Skeletal muscle tissue (tissue), 4 donors: ENCODE data around the gene OR51B2. TPM values are rescaled to one million over a fixed set of nuclear protein-coding genes. Genes with fewer than 3 reads are reported as not detected.
"Not testable (repeated sequence)": the region's sequence is repeated elsewhere in the genome, so short reads cannot be mapped to it uniquely, and the experiment has no call there.

Experiments
- H3K27ac ChIP-seq: one replicate; pipeline ENCODE4 v1.7.0; 2013; ENCODE audit warnings: mild to moderate bottlenecking, low read depth, low read length, inconsistent platforms
- H3K27me3 ChIP-seq, 3 donors: one replicate each; pipeline ENCODE4 v1.7.0; 2013; ENCODE audit warnings: low read length in 3 of 3; ENCODE audit not compliant: control insufficient read depth in 3 of 3, insufficient read depth in 3 of 3
- H3K36me3 ChIP-seq, 3 donors: one replicate each; pipeline ENCODE4 v1.7.0; 2013; ENCODE audit warnings: low read length in 3 of 3; ENCODE audit not compliant: control insufficient read depth in 3 of 3, insufficient read depth in 3 of 3
- H3K4me1 ChIP-seq, 3 donors: one replicate each; pipeline ENCODE4 v1.7.0; 2013; ENCODE audit warnings: low read length in 3 of 3, mild to moderate bottlenecking in 3 of 3; ENCODE audit not compliant: control insufficient read depth in 3 of 3, insufficient read depth in 3 of 3
- H3K4me3 ChIP-seq, 3 donors: one replicate each; pipeline ENCODE4 v1.7.0; 2013; ENCODE audit warnings: low read length in 3 of 3
- H3K9ac ChIP-seq, 3 donors: one replicate each; pipeline ENCODE4 v1.7.0; 2013; ENCODE audit warnings: low read length in 3 of 3, mild to moderate bottlenecking in 3 of 3, moderate library complexity in 2 of 3, low read depth in 1 of 3
- H3K9me3 ChIP-seq, 3 donors: one replicate each; pipeline ENCODE4 v1.7.0; 2013; ENCODE audit warnings: low read length in 3 of 3; ENCODE audit not compliant: control insufficient read depth in 3 of 3
- total RNA-seq: library from RNA; depleted of rRNA; stranded (reverse); fragments of >200 nt; gene quantifications from one replicate; pipeline ENCODE4 v1.2.3, GENCODE V29; 2014
- donor health status: Osteomylitis.

Gene OR51B2
- total RNA-seq, 1 donor from 2014 or later: not detected

DNA sequence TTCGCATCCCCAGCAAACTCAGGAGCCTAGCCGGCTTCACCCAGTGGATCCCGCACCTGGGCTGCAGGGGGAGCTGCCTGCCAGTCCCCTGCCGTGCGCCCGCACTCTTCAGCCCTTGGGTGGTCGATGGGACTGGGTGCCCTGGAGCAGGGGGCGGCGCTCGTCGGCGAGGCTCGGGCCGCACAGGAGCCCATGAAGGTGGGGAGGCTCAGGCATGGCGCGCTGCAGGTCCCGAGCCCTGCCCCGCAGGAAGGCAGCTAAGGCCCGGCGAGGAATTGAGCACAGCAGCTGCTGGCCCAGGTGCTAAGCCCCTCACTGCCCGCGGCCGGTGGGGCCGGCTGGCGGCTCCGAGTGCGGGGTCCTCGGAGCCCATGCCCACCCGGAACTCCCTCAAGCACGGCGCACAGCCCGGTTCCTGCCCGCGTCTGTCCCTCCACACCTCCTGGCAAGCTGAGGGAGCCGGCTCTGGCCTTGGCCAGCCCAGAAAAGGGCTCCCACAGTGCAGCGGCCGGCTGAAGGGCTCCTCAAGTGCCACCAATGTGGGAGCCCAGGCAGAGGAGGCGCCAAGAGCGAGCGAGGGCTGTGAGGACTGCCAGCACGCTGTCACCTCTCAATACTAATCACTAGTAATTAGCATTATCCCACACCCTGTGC, 29.6 kb downstream of the OR51B2 start:
- not testable (repeated sequence) for H3K27ac ChIP-seq, H3K4me3 ChIP-seq, H3K36me3 ChIP-seq, H3K9ac ChIP-seq, H3K4me1 ChIP-seq, H3K9me3 ChIP-seq, H3K27me3 ChIP-seq

DNA sequence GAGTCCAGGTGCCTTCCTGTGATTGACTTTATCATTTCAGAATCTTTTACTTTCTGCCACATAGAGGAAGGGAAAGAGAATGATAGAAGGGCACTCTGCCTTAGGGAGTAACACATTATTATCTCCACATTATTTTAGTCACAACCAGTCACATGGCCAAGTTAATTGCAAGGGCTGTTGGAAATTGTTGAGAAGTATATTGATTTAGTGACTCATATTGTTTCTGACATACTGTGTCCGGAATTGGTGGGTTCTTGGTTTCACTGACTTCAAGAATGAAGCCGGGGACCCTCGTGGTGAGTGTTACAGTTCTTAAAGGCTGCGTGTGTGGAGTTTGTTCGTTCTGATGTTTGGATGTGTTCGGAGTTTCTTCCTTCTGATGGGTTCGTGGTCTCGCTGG, 31.1 kb downstream of the OR51B2 start:
- H3K27ac ChIP-seq: no peak overlapping the region
- H3K9ac ChIP-seq: no peak overlapping the region
- no peak overlapping the region for H3K4me3 ChIP-seq
- H3K27me3 ChIP-seq: no peaks in the 10 kb centered on the region
- H3K4me1 ChIP-seq: no peaks in the 10 kb centered on the region
- no peaks in the 10 kb centered on the region for H3K9me3 ChIP-seq
- H3K36me3 ChIP-seq: no peaks in the 10 kb centered on the region

DNA sequence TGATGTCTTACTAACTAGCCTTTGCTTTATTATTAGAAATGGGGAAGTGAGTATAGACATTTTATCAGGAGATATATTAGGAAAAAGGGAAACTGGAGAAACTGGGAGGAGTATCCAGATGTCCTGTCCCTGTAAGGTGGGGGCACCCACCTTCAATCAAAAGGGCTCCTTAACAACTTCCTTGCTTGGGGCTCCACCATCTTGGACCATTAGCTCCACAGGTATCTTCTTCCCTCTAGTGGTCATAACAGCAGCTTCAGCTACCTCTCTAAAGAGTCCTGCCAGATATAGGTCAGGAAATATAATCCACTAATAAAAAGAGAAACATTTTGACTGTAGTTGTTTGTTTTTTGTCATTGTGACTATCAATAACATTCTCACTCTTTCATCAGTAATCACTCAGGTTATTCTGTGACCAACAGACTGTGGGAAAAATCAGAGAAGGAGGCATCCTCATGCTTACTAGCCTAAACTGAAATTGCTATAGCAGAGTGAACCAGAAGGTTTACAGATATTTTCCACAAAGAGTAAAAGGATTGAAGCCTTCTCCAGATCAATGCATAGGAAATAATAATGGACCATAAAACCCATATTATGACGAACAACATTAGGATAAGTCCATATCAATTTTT, 32.8 kb downstream of the OR51B2 start:
- Histone ChIP-seq H3K4me1 (no peaks in the 10 kb centered on the region), H3K9me3 (no peaks in the 10 kb centered on the region), H3K4me3 (no peak overlapping the region), H3K36me3 (no peaks in the 10 kb centered on the region), H3K27ac (no peak overlapping the region), H3K9ac (no peak overlapping the region), H3K27me3 (no peaks in the 10 kb centered on the region)

DNA sequence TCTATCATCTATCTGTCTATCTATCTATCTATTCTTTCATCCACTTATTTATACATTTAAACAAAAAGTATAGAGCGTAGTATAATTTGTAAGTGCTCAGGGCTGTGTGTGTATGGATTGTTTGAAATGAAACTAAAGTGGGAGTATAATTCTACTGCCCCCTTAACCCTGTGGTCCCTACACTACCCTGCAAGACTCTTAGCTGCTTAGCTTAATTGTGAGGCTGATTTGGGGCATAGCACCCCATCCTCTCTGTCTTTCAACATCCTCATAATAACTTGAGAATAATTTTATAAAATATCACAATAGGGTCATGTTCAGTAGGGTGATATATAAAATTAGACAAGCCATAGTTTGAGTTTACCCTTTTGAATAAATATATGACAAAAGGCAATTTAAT, 34.0 kb downstream of the OR51B2 start:
- Histone ChIP-seq H3K4me3 (no peak overlapping the region), H3K36me3 (no peaks in the 10 kb centered on the region), H3K4me1 (no peaks in the 10 kb centered on the region), H3K27me3 (no peaks in the 10 kb centered on the region), H3K9ac (no peak overlapping the region), H3K27ac (no peak overlapping the region), H3K9me3 (no peaks in the 10 kb centered on the region)

DNA sequence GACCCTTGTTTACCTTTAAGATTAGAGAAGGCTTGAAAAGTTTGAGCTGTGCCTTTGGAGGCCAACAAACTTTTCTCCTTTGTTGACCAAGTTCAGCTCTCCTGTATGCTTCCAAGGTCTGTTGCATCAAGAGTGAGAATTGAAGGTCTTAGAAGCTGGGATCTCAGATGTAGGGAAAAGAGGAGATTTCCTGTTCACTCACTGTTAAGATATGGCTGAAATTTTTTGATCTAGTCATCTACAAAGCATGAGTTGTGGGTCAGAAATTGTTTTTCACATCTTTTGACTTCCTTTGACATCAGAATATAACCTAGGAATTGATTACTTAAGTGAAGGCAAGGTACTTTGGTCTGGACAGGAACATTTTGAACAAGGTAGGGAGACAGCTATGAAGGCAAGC, 34.4 kb downstream of the OR51B2 start:
- Histone ChIP-seq H3K36me3 (no peaks in the 10 kb centered on the region), H3K27me3 (no peaks in the 10 kb centered on the region), H3K9me3 (no peaks in the 10 kb centered on the region), H3K4me3 (no peak overlapping the region), H3K27ac (no peak overlapping the region), H3K4me1 (no peaks in the 10 kb centered on the region), H3K9ac (no peak overlapping the region)

DNA sequence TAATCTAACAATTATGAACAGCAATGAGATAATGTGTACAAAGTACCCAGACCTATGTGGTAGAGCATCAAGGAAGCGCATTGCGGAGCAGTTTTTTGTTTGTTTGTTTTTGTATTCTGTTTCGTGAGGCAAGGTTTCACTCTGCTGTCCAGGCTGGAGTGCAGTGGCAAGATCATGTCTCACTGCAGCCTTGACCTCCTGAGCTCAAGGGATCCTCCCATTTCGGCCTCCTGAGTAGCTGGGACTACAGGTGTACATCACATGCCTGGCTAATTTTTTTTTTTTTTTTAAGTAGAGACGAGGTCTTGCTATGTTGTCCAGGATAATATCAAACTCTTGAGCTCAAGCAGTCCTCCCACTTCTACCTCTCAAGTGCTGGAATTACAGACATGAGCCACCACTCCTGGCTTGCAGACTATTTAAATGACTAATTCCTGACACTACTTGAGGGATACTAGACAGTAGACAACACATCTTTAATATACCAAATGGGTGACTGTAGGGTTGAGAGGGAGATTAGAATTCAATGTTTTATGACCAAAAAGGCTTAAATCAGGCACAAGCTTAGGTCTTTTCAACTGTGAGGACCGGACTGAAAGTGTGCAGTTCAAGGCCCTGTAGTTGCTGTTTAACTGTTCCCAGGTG, 35.1 kb downstream of the OR51B2 start:
- Histone ChIP-seq H3K4me1 (no peaks in the 10 kb centered on the region), H3K27me3 (no peaks in the 10 kb centered on the region), H3K4me3 (no peak overlapping the region), H3K36me3 (no peaks in the 10 kb centered on the region), H3K27ac (no peak overlapping the region), H3K9me3 (no peaks in the 10 kb centered on the region), H3K9ac (no peak overlapping the region)

DNA sequence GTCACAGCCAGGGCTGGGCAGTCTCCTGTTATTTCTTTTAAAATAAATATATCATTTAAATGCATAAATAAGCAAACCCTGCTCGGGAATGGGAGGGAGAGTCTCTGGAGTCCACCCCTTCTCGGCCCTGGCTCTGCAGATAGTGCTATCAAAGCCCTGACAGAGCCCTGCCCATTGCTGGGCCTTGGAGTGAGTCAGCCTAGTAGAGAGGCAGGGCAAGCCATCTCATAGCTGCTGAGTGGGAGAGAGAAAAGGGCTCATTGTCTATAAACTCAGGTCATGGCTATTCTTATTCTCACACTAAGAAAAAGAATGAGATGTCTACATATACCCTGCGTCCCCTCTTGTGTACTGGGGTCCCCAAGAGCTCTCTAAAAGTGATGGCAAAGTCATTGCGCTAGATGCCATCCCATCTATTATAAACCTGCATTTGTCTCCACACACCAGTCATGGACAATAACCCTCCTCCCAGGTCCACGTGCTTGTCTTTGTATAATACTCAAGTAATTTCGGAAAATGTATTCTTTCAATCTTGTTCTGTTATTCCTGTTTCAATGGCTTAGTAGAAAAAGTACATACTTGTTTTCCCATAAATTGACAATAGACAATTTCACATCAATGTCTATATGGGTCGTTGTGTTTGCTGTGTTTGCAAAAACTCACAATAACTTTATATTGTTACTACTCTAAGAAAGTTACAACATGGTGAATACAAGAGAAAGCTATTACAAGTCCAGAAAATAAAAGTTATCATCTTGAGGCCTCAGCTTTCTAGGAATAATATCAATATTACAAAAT, 35.8 kb downstream of the OR51B2 start:
- Histone ChIP-seq H3K4me3 (no peak overlapping the region), H3K36me3 (no peaks in the 10 kb centered on the region), H3K9ac (no peak overlapping the region), H3K4me1 (no peaks in the 10 kb centered on the region), H3K9me3 (no peaks in the 10 kb centered on the region), H3K27ac (no peak overlapping the region), H3K27me3 (no peaks in the 10 kb centered on the region)

DNA sequence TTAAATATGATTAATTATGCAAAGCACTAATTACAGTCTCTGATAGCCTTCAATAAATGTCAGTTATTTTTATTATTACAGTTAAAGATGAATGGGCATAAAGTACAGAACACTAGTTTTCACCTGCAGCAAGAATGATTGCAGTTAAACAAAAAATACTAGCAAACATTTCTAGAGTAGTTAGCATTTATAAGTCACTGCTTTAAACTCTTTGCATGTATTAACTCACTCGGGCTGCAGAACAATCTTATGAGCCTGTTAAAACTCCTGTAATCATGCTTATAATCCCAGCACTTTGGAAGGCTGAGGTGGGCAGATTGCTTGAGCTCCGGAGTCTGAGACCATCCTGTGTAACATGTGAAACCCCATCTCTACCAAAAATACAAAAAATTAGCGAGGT, 37.2 kb downstream of the OR51B2 start:
- no peaks in the 10 kb centered on the region for H3K4me1 ChIP-seq
- H3K36me3 ChIP-seq: no peaks in the 10 kb centered on the region
- no peak overlapping the region for H3K4me3 ChIP-seq
- no peaks in the 10 kb centered on the region for H3K9me3 ChIP-seq
- no peaks in the 10 kb centered on the region for H3K27me3 ChIP-seq
- H3K9ac ChIP-seq: no peak overlapping the region
- H3K27ac ChIP-seq: no peak overlapping the region

DNA sequence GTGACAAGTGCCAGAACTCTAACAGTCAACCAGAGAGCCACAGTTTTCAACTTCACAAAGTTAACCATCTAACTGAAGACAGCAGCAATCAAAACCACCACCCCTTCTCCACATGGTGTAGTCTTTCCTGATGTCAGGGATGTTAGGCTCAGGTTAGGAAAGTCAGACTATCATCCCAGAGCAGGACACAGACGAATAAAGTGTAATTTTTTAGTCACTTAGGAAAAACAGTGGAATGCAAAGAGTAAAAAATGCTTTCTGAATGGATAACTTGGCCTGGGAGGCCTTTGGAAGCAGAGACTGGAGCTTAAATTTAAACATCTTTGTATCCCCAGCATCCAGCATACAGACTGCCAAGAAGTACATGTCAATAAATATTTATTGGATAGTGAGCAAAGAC, 37.7 kb downstream of the OR51B2 start:
- H3K4me1 ChIP-seq: no peaks in the 10 kb centered on the region
- no peak overlapping the region for H3K27ac ChIP-seq
- no peaks in the 10 kb centered on the region for H3K36me3 ChIP-seq
- H3K9ac ChIP-seq: no peak overlapping the region
- H3K9me3 ChIP-seq: no peaks in the 10 kb centered on the region
- no peaks in the 10 kb centered on the region for H3K27me3 ChIP-seq
- H3K4me3 ChIP-seq: no peak overlapping the region
